ENCODE measurements around the gene RAD21L1.

The RAD21L1 gene

GRCh38 chr20:1190847-1191246, 35.0 kb upstream of the RAD21L1 start:
- H3K4me3 Mint-ChIP-seq, result no peak overlapping the region
- peaks cover 2% of the 10 kb centered on the region for H3K27me3 Mint-ChIP-seq

GRCh38 chr20:1191299-1191698, 34.5 kb upstream of the RAD21L1 start:
- Mint-ChIP-seq H3K4me3 (no peak overlapping the region), H3K27me3 (no peaks in the 10 kb centered on the region), H3K9me3 (no peaks in the 10 kb centered on the region), H3K27ac (no peak overlapping the region), H3K36me3 (no peaks in the 10 kb centered on the region), H3K4me1 (no peaks in the 10 kb centered on the region)

More at GRCh38 chr20:1190847-1191246, 35.0 kb upstream of the RAD21L1 start:
- Mint-ChIP-seq H3K36me3 (no peaks in the 10 kb centered on the region), H3K9me3 (no peaks in the 10 kb centered on the region), H3K27ac (no peak overlapping the region), H3K4me1 (peaks cover 4% of the 10 kb centered on the region)

GRCh38 chr20:1195226-1195625, 30.6 kb upstream of the RAD21L1 start:
- Mint-ChIP-seq H3K36me3 (no peaks in the 10 kb centered on the region), H3K4me3 (no peak overlapping the region), H3K27me3 (no peaks in the 10 kb centered on the region), H3K4me1 (peaks cover 6% of the 10 kb centered on the region), H3K9me3 (no peaks in the 10 kb centered on the region), H3K27ac (no peak overlapping the region)

- Mint-ChIP-seq H3K27me3 (no peaks in the 10 kb centered on the region), H3K36me3 (no peaks in the 10 kb centered on the region), H3K9me3 (no peaks in the 10 kb centered on the region), H3K27ac (no peak overlapping the region), H3K4me1 (peaks cover 9% of the 10 kb centered on the region), H3K4me3 (no peak overlapping the region)
Observed at GRCh38 chr20:1196634-1197033, 29.2 kb upstream of the RAD21L1 start.

GRCh38 chr20:1197801-1198200, 28.0 kb upstream of the RAD21L1 start:
- Mint-ChIP-seq H3K36me3 (no peaks in the 10 kb centered on the region), H3K9me3 (no peaks in the 10 kb centered on the region), H3K27ac (no peak overlapping the region), H3K4me1 (peaks cover 9% of the 10 kb centered on the region), H3K27me3 (no peaks in the 10 kb centered on the region), H3K4me3 (no peak overlapping the region)

- Mint-ChIP-seq H3K27ac (no peak overlapping the region), H3K27me3 (no peaks in the 10 kb centered on the region), H3K4me1 (peaks cover 9% of the 10 kb centered on the region), H3K4me3 (no peak overlapping the region), H3K36me3 (no peaks in the 10 kb centered on the region), H3K9me3 (no peaks in the 10 kb centered on the region)
Observed at GRCh38 chr20:1198751-1199150, 27.1 kb upstream of the RAD21L1 start.

DNA sequence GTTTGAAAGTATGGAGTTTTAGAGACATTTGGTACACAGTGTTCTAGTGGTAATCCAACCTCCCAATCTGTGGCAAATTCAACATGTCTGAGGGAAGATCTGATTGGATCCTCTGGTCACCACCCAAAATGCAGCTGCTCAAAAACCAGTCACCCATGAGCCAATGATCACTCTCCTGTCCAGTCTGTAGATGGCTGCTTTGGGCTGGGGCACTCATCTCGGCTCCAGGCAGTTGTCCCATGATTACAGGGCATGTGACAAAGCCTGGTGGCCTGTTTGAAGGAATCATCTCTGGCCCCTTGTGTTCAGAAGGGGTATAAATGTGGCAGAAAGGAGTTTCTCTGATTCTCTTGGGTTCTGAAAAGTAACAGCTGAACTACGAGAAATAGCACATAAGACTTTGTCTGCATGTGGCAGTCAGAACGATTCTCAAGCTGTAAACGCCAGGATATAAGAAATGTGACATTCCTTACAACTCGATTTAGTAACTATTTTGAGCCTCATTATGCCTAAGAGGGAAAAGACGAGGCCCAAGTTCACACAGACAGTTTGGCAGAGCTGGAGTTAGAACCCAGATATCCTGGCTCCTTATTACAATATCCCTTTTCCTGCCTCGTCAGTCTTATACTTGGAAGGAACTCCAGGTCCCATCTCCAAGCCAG, 26.5 kb upstream of the RAD21L1 start:
- H3K36me3 Mint-ChIP-seq, result no peaks in the 10 kb centered on the region
- no peak overlapping the region for H3K27ac Mint-ChIP-seq
- H3K4me1 Mint-ChIP-seq, result peaks cover 9% of the 10 kb centered on the region
- no peak overlapping the region for H3K4me3 Mint-ChIP-seq
- no peaks in the 10 kb centered on the region for H3K9me3 Mint-ChIP-seq
- H3K27me3 Mint-ChIP-seq, result no peaks in the 10 kb centered on the region

DNA sequence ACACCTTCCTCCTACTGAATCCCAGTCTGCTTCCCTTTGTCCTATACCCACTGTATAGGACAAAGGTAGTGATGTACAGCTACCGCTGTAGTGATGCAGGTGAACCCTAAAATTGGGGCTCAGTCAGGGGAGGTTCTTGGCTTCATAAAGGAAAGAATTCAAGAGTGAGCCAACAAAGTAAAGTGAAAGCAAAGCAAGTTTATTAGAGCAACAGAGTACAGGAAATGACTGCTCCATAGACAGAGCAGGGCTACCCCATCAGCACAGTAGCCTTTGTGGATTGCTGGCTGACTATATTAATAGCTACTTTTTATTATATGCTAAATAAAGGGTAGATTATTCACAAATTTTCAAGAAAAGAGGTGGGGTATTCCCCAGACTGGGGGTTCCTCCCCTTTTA, 25.9 kb upstream of the RAD21L1 start:
- Mint-ChIP-seq H3K27me3 (no peaks in the 10 kb centered on the region), H3K27ac (peak overlapping the region; percentile 4), H3K36me3 (no peaks in the 10 kb centered on the region), H3K4me3 (no peak overlapping the region), H3K9me3 (no peaks in the 10 kb centered on the region), H3K4me1 (peaks cover 9% of the 10 kb centered on the region)

DNA sequence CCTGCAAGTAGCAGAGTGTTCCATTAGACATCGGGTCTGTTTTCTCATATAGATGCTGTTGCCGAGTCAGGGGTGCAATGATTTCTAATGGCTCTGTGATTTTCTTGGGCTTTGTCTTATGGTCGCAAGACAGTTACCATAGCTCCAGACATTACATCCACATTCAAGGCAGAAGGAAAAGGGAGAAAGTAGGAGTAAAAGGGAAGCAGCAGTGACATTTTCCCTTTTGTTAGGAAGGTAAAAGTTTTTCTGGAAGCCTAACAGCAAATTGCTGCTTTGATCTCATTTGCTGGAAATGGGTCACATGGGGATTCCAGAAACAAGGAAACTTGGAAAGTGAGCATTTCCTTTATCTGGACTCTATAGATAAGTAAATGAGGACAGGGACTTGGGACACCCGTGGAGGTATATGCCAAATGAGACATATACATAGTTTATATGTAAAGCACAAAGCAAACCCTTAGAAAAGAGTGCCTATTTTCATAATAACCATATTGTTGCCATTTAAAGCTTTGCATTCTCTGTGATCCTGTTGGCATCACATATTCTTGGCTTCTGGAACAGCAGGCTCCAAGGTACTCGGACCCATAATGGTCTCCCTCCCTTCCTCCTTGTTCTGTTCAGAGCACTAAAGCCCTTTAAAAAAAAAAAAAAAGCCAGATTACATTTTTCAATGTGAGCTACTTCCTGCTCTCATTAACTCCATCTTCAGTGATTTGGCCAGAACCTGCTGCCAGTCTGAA, 22.9 kb upstream of the RAD21L1 start, which contains the start of gene C20orf202:
Gene C20orf202 (plus strand): TSS at position 693 of the 743 bp plus-strand sequence. CDS start 132 bp downstream, outside the sequence.
- H3K27me3 Mint-ChIP-seq, result no peaks in the 10 kb centered on the region
- no peak within 1 kb of the TSS for H3K27ac Mint-ChIP-seq
- no peaks in the 10 kb centered on the region for H3K36me3 Mint-ChIP-seq
- H3K4me1 Mint-ChIP-seq, result peaks cover 9% of the 10 kb centered on the region
- H3K9me3 Mint-ChIP-seq, result no peaks in the 10 kb centered on the region
- H3K4me3 Mint-ChIP-seq, result no peak within 1 kb of the TSS

DNA sequence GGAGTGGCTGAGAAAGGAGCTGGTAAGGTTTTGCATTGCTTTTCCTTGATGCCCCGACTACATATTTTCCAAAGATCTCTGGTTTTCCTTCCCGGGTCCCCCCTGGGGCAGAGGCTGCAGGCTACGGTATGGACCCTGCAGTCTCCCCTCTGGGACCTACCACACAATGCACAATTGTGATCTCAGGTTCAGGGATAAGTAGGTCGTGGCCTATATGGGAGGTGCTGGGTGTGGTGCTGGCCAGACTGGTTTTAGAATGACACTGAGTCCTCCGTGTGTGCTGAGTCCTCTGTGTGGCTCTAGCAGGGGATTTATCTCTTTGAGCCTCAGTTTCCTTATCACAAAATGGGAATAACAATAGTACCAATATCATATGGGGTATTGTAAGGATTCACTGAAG, 22.2 kb upstream of the RAD21L1 start:
- no peaks in the 10 kb centered on the region for H3K27me3 Mint-ChIP-seq
- no peaks in the 10 kb centered on the region for H3K9me3 Mint-ChIP-seq
- H3K4me3 Mint-ChIP-seq, result no peak overlapping the region
- H3K4me1 Mint-ChIP-seq, result peaks cover 9% of the 10 kb centered on the region
- H3K36me3 Mint-ChIP-seq, result no peaks in the 10 kb centered on the region
- H3K27ac Mint-ChIP-seq, result no peak overlapping the region

DNA sequence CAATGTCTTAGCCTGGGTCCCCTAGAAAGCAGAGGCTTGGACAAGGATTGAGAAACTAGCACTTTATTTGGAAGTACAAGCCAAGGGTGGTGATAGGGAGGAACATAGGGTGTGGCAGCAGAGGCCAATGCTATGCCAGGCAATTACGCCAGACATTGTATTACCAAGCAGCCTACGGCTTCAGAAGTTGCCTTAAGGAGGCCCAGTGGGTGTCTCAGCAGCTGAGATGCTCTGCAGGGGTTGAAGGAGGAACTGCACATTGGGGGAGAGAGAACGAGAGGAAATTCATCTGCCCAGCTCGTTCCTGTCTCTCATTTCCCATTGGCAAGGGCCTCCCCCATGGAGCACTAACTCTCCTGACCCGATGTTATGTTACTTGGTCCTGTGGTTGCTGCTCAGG, 21.7 kb upstream of the RAD21L1 start:
- peaks cover 9% of the 10 kb centered on the region for H3K4me1 Mint-ChIP-seq
- no peaks in the 10 kb centered on the region for H3K36me3 Mint-ChIP-seq
- H3K27ac Mint-ChIP-seq, result no peak overlapping the region
- H3K9me3 Mint-ChIP-seq, result no peaks in the 10 kb centered on the region
- H3K4me3 Mint-ChIP-seq, result no peak overlapping the region
- no peaks in the 10 kb centered on the region for H3K27me3 Mint-ChIP-seq

- H3K4me1 Mint-ChIP-seq, result peaks cover 9% of the 10 kb centered on the region
- no peaks in the 10 kb centered on the region for H3K36me3 Mint-ChIP-seq
- no peak overlapping the region for H3K4me3 Mint-ChIP-seq
- H3K27ac Mint-ChIP-seq, result no peak overlapping the region
- no peaks in the 10 kb centered on the region for H3K27me3 Mint-ChIP-seq
- H3K9me3 Mint-ChIP-seq, result no peaks in the 10 kb centered on the region
Observed at GRCh38 chr20:1204576-1204975, 21.3 kb upstream of the RAD21L1 start.

- H3K36me3 Mint-ChIP-seq, result no peaks in the 10 kb centered on the region
- H3K27me3 Mint-ChIP-seq, result no peaks in the 10 kb centered on the region
- no peak overlapping the region for H3K4me3 Mint-ChIP-seq
- H3K9me3 Mint-ChIP-seq, result no peaks in the 10 kb centered on the region
- H3K4me1 Mint-ChIP-seq, result no peaks in the 10 kb centered on the region
- no peak overlapping the region for H3K27ac Mint-ChIP-seq
Observed at GRCh38 chr20:1205802-1206201, 20.0 kb upstream of the RAD21L1 start.

DNA sequence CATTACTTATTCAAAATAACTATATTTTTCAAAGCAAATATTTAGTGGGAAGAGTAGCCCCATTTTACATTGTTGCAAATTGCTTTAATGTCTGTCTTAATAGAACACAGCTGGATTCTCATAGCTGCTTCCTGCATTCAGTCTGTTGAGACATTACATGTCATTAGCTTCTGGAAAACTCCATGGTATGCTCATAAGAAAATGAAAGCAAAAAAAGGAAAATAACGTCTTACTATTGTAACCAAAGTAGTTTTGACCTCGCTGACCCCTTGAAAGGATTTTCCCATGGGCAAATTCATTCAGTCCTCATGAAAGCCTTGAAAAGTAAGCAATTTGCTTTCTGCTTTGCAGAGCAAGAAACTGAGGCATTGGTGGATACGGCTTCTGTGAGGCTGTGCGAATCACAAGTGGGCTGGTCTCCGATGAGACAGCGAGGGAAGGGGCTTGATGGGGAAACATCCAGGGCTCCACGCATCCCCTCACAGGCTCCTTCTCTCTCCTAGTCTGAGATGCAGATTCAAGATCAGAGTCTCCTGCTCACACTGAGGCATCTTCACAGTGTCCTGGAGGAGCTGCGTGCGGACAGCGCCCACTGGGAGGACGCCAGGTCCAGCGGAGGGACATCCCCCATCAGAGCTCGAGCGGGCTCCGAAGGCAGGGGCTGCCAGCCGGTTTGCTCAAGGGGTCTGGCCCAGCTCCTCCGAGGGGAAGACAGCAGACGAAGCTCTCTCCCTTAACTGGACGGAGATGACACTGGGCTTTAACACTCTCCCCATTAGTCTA, 19.3 kb upstream of the RAD21L1 start:
- Mint-ChIP-seq H3K9me3 (no peaks in the 10 kb centered on the region), H3K4me3 (no peak overlapping the region), H3K4me1 (no peaks in the 10 kb centered on the region), H3K27ac (no peak overlapping the region), H3K27me3 (no peaks in the 10 kb centered on the region), H3K36me3 (no peaks in the 10 kb centered on the region)

DNA sequence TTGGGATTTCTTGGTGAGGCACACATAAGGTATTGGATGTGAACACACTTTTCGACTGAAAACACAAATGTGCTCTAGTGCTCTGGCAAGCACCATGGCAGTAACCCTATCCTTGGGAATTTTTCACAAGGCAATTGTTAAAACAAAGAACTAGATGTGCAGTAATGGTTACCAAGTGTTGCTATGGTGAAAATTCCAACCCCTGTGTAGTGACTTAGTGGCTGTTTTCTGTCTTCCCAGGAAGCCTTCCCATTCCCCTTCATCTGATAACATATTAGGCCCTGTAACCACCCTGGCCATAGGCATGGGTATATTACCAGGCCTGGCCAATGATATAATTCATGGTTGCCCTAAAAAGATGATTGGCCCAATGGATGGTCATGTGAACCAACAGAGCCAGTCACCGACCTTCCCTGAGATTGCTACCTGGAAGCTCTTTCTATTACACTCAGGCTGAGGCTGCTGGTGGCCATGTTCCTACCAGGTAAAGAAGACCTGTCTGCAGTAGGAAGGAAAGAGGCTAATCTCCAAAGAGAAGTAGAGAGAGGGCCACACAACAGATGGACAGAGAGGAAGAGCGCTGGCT, 18.5 kb upstream of the RAD21L1 start:
- no peaks in the 10 kb centered on the region for H3K4me1 Mint-ChIP-seq
- H3K4me3 Mint-ChIP-seq, result no peak overlapping the region
- no peaks in the 10 kb centered on the region for H3K9me3 Mint-ChIP-seq

More for the DNA sequence above, 18.5 kb upstream of the RAD21L1 start:
- no peak overlapping the region for H3K27ac Mint-ChIP-seq
- H3K27me3 Mint-ChIP-seq, result no peaks in the 10 kb centered on the region
- no peaks in the 10 kb centered on the region for H3K36me3 Mint-ChIP-seq

Measured in activated naive CD4-positive, alpha-beta T cell treated with anti-CD3 and anti-CD28 coated beads, Interleukin-2, amount 50 U/mL, for 24 hours (primary cell).